HG02938 (cell line): Measurements from ENCODE around the gene SMIM22.

Experiments
- ATAC-seq: cut with Tn5 transposase; IDR thresholded peaks from one replicate; pipeline ENCODE4 v1.9.1; 2021; ENCODE audit warnings: mild to moderate bottlenecking, moderate library complexity; ENCODE audit not compliant: unreplicated experiment

Gene SMIM22

GRCh38 chr16:4795828-4796572 is 831 bp downstream of the SMIM22 start:
- ATAC-seq, result no peak

- ATAC-seq, result no peak
Measured at GRCh38 chr16:4796982-4797804, 2.0 kb downstream of the SMIM22 start.

GRCh38 chr16:4797805-4798252 is 2.7 kb downstream of the SMIM22 start:
- ATAC-seq, result no peak

- no peak for ATAC-seq
Measured at GRCh38 chr16:4798456-4798855, 3.3 kb downstream of the SMIM22 start.

- ATAC-seq, result no peak
Measured at GRCh38 chr16:4799171-4799855, 4.1 kb downstream of the SMIM22 start.

GRCh38 chr16:4800290-4801041 is 5.3 kb downstream of the SMIM22 start:
- no peak for ATAC-seq

- ATAC-seq, result no peak
Measured at GRCh38 chr16:4801051-4801961, 6.1 kb downstream of the SMIM22 start.

- peak; percentile 51 for ATAC-seq
Measured at GRCh38 chr16:4801962-4802658, 6.9 kb downstream of the SMIM22 start, which contains the start of gene ROGDI. ROGDI (minus strand) TSS chr16:4802633; CDS start chr16:4802571, 62 bp downstream.

- ATAC-seq, result peak; percentile 85
Measured at GRCh38 chr16:4802659-4803287, 7.6 kb downstream of the SMIM22 start.

GRCh38 chr16:4803401-4803844 is 8.3 kb downstream of the SMIM22 start:
- ATAC-seq, result no peak

- ATAC-seq, result no peak
Measured at GRCh38 chr16:4803898-4804762, 9.0 kb downstream of the SMIM22 start.

- no peak for ATAC-seq
Measured at GRCh38 chr16:4805231-4805630, 10.1 kb downstream of the SMIM22 start.

GRCh38 chr16:4806280-4806679 is 11.1 kb downstream of the SMIM22 start:
- ATAC-seq, result no peak

GRCh38 chr16:4811242-4811641 is 16.1 kb downstream of the SMIM22 start:
- ATAC-seq, result no peak

- no peak for ATAC-seq
Measured at GRCh38 chr16:4811773-4812172, 16.6 kb downstream of the SMIM22 start.

- ATAC-seq, result no peak
Measured at GRCh38 chr16:4813251-4814003, 18.3 kb downstream of the SMIM22 start.

GRCh38 chr16:4814046-4814445 is 18.9 kb downstream of the SMIM22 start:
- no peak for ATAC-seq
